ENCODE measurements around the gene RHEX.
"Not testable (repeated sequence)": the region's sequence is repeated elsewhere in the genome, so short reads cannot be mapped to it uniquely, and the experiment has no call there.

The RHEX gene

GRCh38 chr1:206052919-206053610, at the start of gene RHEX:
TSS of gene RHEX (plus strand) at chr1:206053173. CDS start at chr1:206097829, 44,656 bp downstream.
- not testable (repeated sequence) for DNase-seq (ENCODE audit: low read depth)

GRCh38 chr1:206003854-206004800, 48.8 kb upstream of the RHEX start:
- no peak for DNase-seq (ENCODE audit: low read depth)

- no peak for DNase-seq (ENCODE audit: low read depth)
Observed at GRCh38 chr1:206004826-206005225, 48.1 kb upstream of the RHEX start.

GRCh38 chr1:206005234-206005633, 47.7 kb upstream of the RHEX start:
- DNase-seq (ENCODE audit: low read depth), result no peak

GRCh38 chr1:206005778-206006180, 47.2 kb upstream of the RHEX start:
- DNase-seq (ENCODE audit: low read depth), result no peak

- no peak for DNase-seq (ENCODE audit: low read depth)
Observed at GRCh38 chr1:206006946-206007345, 46.0 kb upstream of the RHEX start.

GRCh38 chr1:206010060-206010459, 42.9 kb upstream of the RHEX start:
- DNase-seq (ENCODE audit: low read depth), result no peak

- DNase-seq (ENCODE audit: low read depth), result no peak
Observed at GRCh38 chr1:206011057-206011456, 41.9 kb upstream of the RHEX start.

- no peak for DNase-seq (ENCODE audit: low read depth)
Observed at GRCh38 chr1:206012086-206012859, 40.7 kb upstream of the RHEX start.

- no peak for DNase-seq (ENCODE audit: low read depth)
Observed at GRCh38 chr1:206013026-206013795, 39.8 kb upstream of the RHEX start.

- DNase-seq (ENCODE audit: low read depth), result no peak
Observed at GRCh38 chr1:206014601-206015000, 38.4 kb upstream of the RHEX start.

- DNase-seq (ENCODE audit: low read depth), result no peak
Observed at GRCh38 chr1:206015071-206015470, 37.9 kb upstream of the RHEX start.

GRCh38 chr1:206020393-206021007, 32.5 kb upstream of the RHEX start:
- no peak for DNase-seq (ENCODE audit: low read depth)

- DNase-seq (ENCODE audit: low read depth), result no peak
Observed at GRCh38 chr1:206021008-206021625, 31.9 kb upstream of the RHEX start.

GRCh38 chr1:206021626-206022365, 31.2 kb upstream of the RHEX start:
- DNase-seq (ENCODE audit: low read depth), result no peak

GRCh38 chr1:206022766-206023165, 30.2 kb upstream of the RHEX start:
- no peak for DNase-seq (ENCODE audit: low read depth)

GRCh38 chr1:206023695-206024094, 29.3 kb upstream of the RHEX start, which contains the start of gene CTSE:
TSS of gene CTSE (minus strand) at chr1:206023895. CDS start at chr1:206023791, 104 bp downstream.
- DNase-seq (ENCODE audit: low read depth), result no peak

- DNase-seq (ENCODE audit: low read depth), result no peak
Observed at GRCh38 chr1:206025283-206025820, 27.6 kb upstream of the RHEX start.

- no peak for DNase-seq (ENCODE audit: low read depth)
Observed at GRCh38 chr1:206029484-206029883, 23.5 kb upstream of the RHEX start.

GRCh38 chr1:206030191-206030590, 22.8 kb upstream of the RHEX start:
- DNase-seq (ENCODE audit: low read depth), result no peak

Measured in stimulated activated CD8-positive, alpha-beta memory T cell treated with anti-CD3 and anti-CD28 coated beads, Interleukin-15, amount 100 ng/mL, for 1 hour (primary cell).